AG04450 (cell line): ENCODE results near the gene PARP3. TPM values are rescaled to one million over a fixed set of nuclear protein-coding genes. Genes with fewer than 3 reads are reported as not detected.

Experiments used
- CTCF ChIA-PET: fragments of 300-600, 350-600 bp; formaldehyde crosslinking; extraction: SDS; loops from one replicate; lab custom pipeline; 2022; ENCODE audit warnings: antibody characterized with exemption, inconsistent platforms; lab: Charles Lee
- POLR2A ChIA-PET: fragments of 350-600 bp; formaldehyde crosslinking; extraction: SDS; loops from one replicate; lab custom pipeline; 2021; ENCODE audit warnings: antibody characterized with exemption, inconsistent platforms; lab: Yijun Ruan, JAX
- DNase-seq: peaks from one replicate; pipeline ENCODE4 v3.0.0-alpha.2; 2011; ENCODE audit warnings: low read depth, low spot score
- H3K27ac ChIP-seq: one replicate; pipeline ENCODE4 v1.5.1; 2012; ENCODE audit warnings: low read depth, low read length, control low read depth
- H3K27me3 ChIP-seq: one replicate; pipeline ENCODE4 v1.6.0; 2012; ENCODE audit warnings: low read length; ENCODE audit not compliant: control insufficient read depth, insufficient read depth
- H3K4me3 ChIP-seq: 2 replicates; pipeline ENCODE4 v1.5.1; 2011; ENCODE audit warnings: mild to moderate bottlenecking, low read depth, low read length, control low read depth
- H3K9me3 ChIP-seq: 2 replicates; pipeline ENCODE4 v1.5.1; 2012; ENCODE audit warnings: low read length; ENCODE audit not compliant: control insufficient read depth, insufficient read depth
- polyA plus RNA-seq: library from polyadenylated mRNA; depleted of rRNA; stranded (reverse); fragments of >200 nt; gene quantifications from 2 replicates; pipeline ENCODE4 v1.2.3, GENCODE V29; 2011
- TF ChIP-seq, protein P1 (sequence below): IDR thresholded peaks from 2 replicates; pipeline ENCODE4 v1.5.1; 2011; ENCODE audit warnings: low read depth, low read length, control low read depth, inconsistent platforms

PARP3 gene
- polyA plus RNA-seq, 1 experiment, result 7.5 TPM

DNA sequence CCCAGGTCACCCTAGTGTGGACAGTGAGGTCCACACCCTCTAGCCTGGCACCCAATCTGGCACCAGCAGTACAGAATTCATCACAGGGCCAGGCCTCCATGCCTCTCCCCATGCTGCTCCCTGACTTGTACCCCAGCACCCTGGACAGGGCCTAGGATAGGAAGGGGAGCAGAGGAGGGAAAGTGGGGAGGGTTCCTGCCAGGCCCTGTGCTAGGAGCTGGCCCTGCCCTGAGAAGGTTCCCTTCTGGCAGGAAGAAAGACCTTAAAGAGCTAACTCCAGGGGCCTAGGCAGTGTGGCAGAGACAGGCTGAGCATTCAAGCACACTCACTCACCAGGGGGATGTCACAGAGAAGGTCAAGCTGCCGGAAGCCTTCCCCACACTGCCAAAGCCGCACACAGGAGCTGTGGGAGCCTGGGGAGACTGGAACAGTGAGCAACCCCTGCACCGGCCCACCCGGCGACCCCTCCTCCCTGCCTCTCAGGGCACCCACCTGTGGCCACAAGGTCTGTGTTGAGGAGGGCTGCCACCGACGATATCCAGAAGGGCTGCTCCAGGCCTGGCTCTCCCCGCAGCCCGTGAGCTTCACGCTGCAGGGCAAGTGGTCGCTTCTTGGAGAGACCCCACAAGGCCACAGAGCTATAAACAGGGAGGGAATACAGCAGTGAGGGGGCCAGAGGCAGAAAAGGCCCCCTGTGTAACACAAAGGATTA lies 7.9 kb upstream of the PARP3 start:
- H3K27me3 ChIP-seq, result no peaks in the 10 kb centered on the region
- DNase-seq, result no peak
- H3K27ac ChIP-seq, result no peak overlapping the region
- ChIA-PET CTCF (no interaction called here), POLR2A (interaction anchor here (0.6 kb wide), 1 partner anchor 20 kb away, joined by 4 read pairs; no protein-coding TSS in a partner anchor)
- TF ChIP-seq, protein P1, sequence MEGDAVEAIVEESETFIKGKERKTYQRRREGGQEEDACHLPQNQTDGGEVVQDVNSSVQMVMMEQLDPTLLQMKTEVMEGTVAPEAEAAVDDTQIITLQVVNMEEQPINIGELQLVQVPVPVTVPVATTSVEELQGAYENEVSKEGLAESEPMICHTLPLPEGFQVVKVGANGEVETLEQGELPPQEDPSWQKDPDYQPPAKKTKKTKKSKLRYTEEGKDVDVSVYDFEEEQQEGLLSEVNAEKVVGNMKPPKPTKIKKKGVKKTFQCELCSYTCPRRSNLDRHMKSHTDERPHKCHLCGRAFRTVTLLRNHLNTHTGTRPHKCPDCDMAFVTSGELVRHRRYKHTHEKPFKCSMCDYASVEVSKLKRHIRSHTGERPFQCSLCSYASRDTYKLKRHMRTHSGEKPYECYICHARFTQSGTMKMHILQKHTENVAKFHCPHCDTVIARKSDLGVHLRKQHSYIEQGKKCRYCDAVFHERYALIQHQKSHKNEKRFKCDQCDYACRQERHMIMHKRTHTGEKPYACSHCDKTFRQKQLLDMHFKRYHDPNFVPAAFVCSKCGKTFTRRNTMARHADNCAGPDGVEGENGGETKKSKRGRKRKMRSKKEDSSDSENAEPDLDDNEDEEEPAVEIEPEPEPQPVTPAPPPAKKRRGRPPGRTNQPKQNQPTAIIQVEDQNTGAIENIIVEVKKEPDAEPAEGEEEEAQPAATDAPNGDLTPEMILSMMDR, result no peak
- H3K4me3 ChIP-seq, result no peak overlapping the region
- no peaks in the 10 kb centered on the region for H3K9me3 ChIP-seq

DNA sequence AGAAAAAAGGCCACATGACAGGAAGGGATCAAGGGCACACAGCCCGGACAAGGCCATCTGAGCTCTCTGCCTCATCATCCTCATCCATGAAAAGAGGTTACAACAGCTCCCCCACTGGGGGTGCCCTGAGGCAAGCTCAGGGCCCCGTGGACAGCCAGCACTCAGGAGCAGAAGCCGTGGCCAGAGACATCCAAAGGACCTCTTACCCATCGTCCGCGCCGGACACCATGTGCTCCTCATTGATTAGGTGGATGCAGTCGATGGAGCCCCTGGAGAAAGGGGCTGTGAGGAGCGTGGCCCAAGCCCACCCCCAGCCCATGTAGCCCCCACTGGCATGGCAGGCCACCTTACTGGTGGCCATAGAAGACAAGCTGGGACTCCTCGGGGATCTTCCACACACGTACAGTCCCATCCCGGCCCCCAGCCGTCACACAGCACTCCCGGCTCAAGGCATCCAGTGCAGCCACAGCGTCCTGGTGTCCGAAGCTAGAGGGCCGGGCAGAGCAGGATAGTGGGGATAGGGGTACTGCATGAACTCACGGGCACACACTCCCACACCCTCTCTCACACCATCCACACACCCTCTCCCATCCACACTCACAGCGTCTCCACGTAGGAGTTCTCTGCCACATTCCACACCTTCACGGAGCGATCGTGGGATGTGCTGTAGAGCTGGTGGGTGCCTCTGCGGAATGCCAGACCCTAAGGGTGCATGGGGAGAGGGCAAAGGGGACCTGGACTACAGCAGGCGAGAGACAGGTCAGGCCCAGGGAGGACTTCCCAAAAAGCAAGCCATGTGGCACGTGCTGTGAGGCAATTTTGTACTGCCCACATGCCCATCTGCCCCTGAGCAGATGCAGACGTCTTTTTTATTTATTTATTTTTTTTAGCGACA lies 6.9 kb upstream of the PARP3 start:
- H3K27ac ChIP-seq, result no peak overlapping the region
- DNase-seq, result no peak
- no peak overlapping the region for H3K4me3 ChIP-seq
- H3K27me3 ChIP-seq, result no peaks in the 10 kb centered on the region
- H3K9me3 ChIP-seq, result no peaks in the 10 kb centered on the region
- ChIA-PET CTCF (no interaction called here), POLR2A (no interaction called here)
- TF ChIP-seq, protein P1, result no peak

DNA sequence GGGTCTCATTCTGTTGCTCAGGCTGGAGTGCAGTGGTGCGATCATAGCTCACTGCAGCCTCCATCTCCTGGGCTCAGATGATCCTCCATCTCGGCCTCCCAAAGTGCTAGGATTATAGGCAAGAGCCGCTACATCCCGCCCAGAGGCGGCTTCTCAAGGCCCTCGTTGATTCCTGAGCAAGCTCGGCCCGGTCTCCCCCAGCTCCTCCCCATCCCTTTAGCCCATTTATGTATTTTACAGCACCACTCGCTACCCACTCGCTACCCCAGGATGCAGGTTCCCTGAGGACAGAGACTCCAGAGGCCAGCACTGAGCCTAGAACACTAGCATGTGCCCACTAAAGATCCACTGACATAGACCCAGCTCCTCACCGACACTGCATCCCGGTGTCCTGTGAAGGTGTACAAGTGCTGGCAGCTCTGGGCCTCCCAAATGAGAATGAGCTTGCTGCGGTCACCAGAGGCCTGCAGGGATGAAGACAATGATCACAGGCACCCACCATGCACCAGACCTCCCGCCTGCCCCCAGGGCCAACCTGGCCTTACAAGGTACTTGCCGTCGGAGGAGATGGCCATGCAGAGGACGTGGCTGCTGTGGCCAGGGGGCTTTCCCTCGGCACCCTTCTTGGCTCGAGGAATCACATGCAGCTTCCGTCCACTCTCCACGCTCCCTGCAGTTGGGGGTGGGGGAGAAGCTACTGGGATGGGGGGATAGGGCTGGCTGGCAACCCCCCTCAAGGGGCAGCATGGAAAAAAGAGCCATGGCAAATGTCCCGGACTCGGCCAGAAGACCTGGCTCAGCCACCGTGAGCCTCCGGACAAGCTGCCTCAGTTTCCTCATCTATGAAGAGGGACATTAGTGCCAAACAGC lies 6.0 kb upstream of the PARP3 start:
- no peak overlapping the region for H3K27ac ChIP-seq
- TF ChIP-seq, protein P1, result no peak
- DNase-seq, result no peak
- H3K27me3 ChIP-seq, result no peaks in the 10 kb centered on the region
- no peaks in the 10 kb centered on the region for H3K9me3 ChIP-seq
- ChIA-PET CTCF (no interaction called here), POLR2A (no interaction called here)
- no peak overlapping the region for H3K4me3 ChIP-seq

GRCh38 chr3:51937014-51937413 lies 5.1 kb upstream of the PARP3 start:
- CTCF ChIA-PET, result no interaction called here
- POLR2A ChIA-PET, result no interaction called here
- no peak overlapping the region for H3K4me3 ChIP-seq
- no peaks in the 10 kb centered on the region for H3K27me3 ChIP-seq
- H3K9me3 ChIP-seq, result no peaks in the 10 kb centered on the region; the same call in 1 of the 2 replicates
- DNase-seq, result no peak
- TF ChIP-seq, protein P1, result no peak
- H3K27ac ChIP-seq, result no peak overlapping the region
